Measurements from ENCODE around the gene FMNL2.

- TF ChIP-seq CTCF (IDR thresholded peaks at IDR 0.05) (no peak), POLR2A (IDR thresholded peaks at IDR 0.05) (no peak)
Observed at GRCh38 chr2:152436148-152436547, 101.2 kb downstream of the FMNL2 start.

All from esophagus squamous epithelium (tissue), 4 donors.